NAMALWA (cell line): ENCODE results near the gene OOSP4B.
"Not testable (repeated sequence)": the region's sequence is repeated elsewhere in the genome, so short reads cannot be mapped to it uniquely, and the experiment has no call there.

Experiments
- DNase-seq: peaks from one replicate; pipeline ENCODE4 v3.0.0-alpha.2; 2015; ENCODE audit warnings: low spot score

The OOSP4B gene

DNA sequence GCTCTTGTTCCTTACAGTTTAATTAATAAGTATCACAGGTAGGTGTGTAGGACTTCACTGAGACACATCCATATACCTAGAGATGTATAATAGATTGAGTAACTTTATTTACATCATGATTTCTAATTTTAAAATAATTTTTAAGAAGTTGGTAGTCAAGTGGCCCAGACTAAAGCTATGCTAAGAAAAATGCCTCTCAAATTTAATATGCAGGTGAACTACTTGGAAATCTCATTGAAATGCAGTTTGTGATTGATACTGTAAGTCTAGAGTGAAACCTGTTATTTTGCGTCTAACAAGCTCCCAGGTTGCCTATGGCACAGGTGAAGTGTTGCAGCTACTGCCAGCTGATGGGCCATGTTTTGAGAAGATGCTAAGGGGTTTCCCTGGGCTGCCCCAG lies at the start of gene OOSP4B:
Gene OOSP4B (plus strand): TSS at position 301 of the 400 bp plus-strand sequence.
- DNase-seq = no peak

DNA sequence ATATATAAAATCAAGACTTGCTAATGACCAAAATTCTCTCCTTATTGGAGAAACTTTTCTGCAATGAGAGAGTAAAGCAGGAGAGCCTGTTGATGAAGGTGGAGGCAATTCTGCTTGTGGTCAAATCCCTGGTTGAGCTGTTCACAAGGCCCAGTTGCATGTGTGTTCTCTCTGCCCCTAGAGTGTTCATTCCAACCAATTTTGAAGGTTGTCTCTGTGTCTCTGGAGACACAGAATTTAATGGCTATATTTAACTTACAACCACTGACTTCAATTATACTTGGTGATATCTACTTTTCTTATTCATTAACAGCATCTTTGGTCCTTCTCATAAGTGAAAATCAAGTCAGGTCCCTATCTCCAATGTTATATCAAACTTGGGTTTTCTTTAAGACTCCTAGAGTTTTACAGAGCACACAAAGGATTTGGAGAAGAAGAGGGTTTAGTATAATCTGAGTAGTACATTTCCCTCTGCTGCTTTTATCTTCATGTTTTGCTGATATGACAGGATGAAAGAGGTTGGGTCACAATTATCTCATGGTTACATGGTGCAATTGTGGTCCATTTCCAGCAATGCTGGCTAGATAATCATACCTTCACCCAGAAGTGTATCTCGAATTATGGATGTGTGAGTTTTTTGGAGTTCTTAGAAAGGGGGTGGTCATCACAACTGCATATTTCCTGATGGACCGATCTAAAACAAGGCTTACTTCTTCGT lies 49.1 kb upstream of the OOSP4B start:
- DNase-seq = no peak

DNA sequence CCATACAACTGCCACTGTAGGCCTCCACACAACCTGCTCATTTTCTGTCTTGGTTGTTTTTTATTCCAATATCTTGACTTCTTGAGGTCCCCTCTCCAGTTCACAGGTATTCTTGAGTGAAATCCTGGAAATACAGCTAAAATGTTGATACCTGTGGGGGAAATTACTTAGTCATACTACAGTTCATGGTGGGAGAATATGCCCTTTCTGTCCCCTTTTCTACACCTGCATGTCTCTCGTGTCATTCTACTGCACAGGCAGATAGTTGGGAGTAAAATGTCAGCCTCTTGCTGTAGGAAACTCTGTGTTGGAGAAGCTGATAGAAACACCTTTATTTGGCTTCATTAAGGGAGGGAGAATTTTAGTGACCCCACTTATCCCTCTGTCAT lies 48.6 kb upstream of the OOSP4B start:
- no peak for DNase-seq

DNA sequence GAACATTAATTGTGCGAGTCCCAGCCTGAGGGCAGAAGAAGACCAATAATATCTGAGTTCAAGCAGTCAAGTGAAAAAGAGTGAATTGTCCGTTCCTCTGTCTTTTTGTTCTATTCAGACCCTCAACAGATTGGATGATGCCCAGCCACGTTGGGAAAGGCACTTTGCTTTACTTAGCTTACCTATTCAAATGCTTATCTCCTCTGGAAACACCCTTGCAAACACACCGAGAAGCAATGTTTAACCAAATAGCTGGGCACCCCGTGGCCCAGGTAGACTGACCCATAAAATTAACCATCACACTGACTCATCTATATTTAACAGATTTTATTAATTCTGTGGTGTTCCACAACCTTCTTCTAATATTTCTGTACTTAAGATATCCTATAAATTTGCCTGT lies 43.9 kb upstream of the OOSP4B start:
- no peak for DNase-seq

DNA sequence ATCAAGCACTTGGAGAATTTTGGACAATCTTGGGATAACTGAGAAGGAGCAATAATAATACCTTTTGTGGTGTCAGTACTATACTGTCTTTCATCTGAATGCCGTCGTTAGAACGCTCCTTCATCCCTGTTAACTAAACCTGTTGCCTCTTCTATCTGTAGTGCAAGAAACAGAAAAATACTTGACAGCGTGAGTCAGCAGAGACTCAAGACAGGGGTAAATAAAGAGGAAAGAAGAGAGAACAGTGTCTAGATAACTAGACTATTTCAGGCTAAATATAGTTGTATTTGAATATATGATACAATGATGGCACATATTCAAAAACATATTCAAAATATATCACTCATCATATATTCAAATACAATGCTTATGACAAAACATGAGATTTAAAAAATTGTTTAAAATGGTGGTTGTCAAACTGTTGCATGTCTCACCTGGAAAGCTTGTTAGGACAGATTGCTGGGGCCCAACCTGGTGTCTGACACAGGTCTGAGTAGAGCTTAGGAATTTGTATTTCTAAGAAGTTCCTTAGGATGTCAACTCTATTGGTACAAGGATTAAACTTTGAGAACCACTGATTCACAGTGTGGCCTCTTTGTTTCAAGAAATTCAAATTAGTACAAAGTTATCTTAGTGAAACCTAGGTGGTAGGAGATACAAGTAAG lies 35.7 kb upstream of the OOSP4B start:
- DNase-seq = no peak

DNA sequence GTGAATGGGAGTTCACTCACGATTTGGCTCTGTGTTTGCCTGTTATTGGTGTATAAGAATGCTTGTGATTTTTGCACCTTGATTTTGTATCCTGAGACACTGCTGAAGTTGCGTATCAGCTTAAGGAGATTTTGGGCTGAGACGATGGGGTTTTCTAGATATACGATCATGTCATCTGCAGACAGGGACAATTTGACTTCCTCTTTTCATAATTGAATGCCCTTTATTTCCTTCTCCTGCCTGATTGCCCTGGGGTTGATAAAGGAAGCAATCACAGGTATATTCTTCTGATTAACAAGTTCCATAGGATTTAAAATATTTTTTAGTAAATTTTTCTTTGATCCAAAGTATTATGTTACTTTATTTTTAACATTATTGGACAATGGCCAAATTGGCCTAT lies 34.9 kb upstream of the OOSP4B start:
- not testable (repeated sequence) for DNase-seq

DNA sequence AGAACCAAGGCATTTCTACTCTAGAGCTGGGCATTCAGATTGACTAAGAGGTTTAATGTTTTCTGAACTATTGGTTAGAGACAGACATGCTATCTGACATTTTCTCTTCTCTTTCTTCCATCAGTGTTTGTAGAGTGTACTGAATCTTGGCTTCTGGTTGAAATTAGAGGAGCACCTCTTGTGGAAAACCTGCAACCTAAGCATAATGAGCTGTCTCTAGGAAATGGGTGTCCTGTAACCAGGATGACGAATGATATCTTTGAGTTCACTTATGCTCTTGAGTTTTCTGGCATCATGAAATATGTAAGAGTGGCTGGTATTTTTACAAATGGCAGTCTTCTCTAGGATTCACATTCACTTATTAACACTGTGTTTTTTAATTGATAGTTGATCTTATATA lies 33.8 kb upstream of the OOSP4B start:
- no peak for DNase-seq

- DNase-seq = no peak
Observed at GRCh38 chr11:59984368-59984767, 32.6 kb upstream of the OOSP4B start.

DNA sequence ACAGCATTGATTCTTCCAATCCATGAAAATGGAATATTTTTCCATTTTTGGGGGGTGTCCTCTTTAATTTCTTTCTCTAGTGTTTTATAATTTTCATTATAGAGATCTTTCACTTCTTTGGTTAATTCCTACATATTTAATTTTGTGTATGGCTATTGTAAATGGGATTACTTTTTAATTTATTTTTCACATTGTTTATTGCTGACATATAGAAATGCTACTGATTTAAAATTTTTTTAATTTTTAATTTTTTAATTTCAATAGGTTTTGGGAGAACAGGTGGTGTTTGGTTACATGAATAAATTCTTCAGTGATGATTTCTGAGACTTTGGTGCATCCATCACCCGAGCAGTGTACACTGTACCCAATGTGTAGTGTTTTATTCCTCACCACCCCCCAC lies 26.6 kb upstream of the OOSP4B start:
- DNase-seq = no peak

GRCh38 chr11:59992425-59992824 lies 24.6 kb upstream of the OOSP4B start:
- no peak for DNase-seq

GRCh38 chr11:59997800-59998199 lies 19.2 kb upstream of the OOSP4B start:
- no peak for DNase-seq

- no peak for DNase-seq
Observed at GRCh38 chr11:59999691-60000090, 17.3 kb upstream of the OOSP4B start.

DNA sequence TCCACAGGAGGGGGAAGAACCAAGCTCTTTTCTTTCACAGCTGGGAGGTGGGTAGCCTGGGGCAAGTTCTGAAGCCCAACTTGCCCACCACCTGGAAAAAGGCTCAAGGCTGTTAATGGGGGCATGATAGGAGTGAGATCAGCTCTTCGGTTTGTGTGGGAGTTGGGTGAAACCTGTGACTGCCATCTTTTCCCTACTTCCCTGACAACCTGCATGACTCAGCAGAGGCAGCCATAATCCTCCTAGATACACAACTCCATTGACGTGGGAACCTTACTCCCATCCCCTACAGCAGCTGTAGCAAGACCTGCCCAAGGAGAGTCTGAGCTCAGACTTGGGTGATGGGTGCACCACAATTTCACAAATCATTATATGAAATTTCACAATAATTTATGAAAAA lies 13.3 kb upstream of the OOSP4B start:
- DNase-seq = no peak

GRCh38 chr11:60005360-60005759 lies 11.6 kb upstream of the OOSP4B start:
- no peak for DNase-seq

- no peak for DNase-seq
Observed at GRCh38 chr11:60018058-60018457, 1.1 kb downstream of the OOSP4B start.

- DNase-seq = not testable (repeated sequence)
Observed at GRCh38 chr11:60020376-60020775, 3.4 kb downstream of the OOSP4B start.

- no peak for DNase-seq
Observed at GRCh38 chr11:60029015-60029632, 12.1 kb downstream of the OOSP4B start.

GRCh38 chr11:60040109-60040508 lies 23.1 kb downstream of the OOSP4B start, which contains the start of gene OOSP2:
OOSP2 (plus strand) TSS chr11:60040409; CDS start chr11:60040460, 51 bp downstream.
- DNase-seq = no peak

- not testable (repeated sequence) for DNase-seq
Observed at GRCh38 chr11:60050422-60050821, 33.4 kb downstream of the OOSP4B start.

DNA sequence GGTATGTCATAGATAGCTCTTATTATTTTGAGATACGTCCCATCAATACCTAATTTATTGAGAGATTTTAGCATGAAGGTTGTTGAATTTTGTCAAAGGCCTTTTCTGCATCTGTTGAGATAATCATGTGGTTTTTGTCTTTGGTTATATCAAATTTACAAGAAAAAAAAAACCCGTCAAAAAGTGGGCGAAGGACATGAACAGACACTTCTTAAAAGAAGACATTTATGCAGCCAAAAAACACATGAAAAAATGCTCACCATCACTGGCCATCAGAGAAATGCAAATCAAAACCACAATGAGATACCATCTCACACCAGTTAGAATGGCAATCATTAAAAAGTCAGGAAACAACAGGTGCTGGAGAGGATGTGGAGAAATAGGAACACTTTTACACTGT lies 33.9 kb downstream of the OOSP4B start:
- DNase-seq = not testable (repeated sequence)

GRCh38 chr11:60056349-60056969 lies 39.5 kb downstream of the OOSP4B start, which contains the start of gene MS4A3:
MS4A3 (plus strand) TSS chr11:60056665; CDS start chr11:60061161, 4,496 bp downstream.
- no peak for DNase-seq

- no peak for DNase-seq
Observed at GRCh38 chr11:60059052-60059451, 42.1 kb downstream of the OOSP4B start.
